GM19025 (cell line): ENCODE measurements around the gene AP5B1.

Experiments used
- ATAC-seq: cut with Tn5 transposase; IDR thresholded peaks from one replicate; pipeline ENCODE4 v1.9.1; 2021; ENCODE audit warnings: mild to moderate bottlenecking, low read depth, moderate library complexity; ENCODE audit not compliant: unreplicated experiment

Gene AP5B1, protein sequence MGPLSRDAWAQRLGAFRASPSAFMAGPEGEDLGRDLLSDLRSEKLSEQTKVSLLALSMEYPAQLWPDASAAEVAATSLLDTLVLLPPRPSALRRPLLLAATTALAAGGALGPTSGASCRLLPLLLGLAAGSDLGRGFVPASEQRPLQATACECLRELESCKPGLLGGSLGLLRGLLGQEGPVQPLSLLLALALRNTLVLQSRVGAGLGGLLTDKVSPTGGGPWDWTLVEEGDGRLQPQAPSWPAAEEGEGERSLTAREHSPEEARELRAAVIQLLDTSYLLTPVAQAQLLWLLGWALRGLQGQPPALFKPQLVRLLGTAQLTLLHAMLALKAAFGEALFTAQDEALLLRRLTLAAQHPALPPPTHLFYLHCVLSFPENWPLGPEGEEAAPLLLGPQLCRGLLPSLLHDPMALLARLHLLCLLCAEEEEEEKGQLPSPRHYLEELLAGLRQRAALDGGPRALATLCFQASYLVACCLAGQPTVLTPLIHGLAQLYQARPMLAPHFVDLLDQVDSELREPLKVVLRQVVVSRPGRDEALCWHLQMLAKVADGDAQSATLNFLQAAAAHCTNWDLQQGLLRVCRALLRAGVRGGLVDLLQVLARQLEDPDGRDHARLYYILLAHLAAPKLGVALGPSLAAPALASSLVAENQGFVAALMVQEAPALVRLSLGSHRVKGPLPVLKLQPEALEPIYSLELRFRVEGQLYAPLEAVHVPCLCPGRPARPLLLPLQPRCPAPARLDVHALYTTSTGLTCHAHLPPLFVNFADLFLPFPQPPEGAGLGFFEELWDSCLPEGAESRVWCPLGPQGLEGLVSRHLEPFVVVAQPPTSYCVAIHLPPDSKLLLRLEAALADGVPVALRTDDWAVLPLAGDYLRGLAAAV

DNA sequence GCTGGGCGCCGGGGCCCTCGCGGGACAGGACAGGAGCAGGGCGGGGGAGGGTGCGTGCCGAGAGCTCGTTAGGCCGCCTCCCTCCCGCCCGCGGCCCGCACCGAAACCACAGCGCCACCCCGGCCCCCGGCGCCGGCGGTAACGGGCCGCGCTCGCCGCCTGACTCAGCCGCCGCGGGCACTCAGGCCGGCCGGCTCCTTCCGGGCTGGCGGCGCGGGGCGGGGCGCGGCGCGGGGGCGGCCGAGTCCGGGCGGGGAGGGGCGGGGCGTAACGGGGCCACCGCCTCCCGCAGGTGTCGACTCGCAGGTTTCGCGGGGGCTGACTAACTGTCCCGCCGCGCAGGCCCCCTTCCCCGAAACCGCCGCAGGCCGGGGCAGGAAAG lies at the start of gene AP5B1:
TSS of gene AP5B1 (minus strand) at position 207 of the 382 bp plus-strand sequence. CDS start 385 bp downstream, outside the sequence.
- peak; percentile 60 for ATAC-seq

DNA sequence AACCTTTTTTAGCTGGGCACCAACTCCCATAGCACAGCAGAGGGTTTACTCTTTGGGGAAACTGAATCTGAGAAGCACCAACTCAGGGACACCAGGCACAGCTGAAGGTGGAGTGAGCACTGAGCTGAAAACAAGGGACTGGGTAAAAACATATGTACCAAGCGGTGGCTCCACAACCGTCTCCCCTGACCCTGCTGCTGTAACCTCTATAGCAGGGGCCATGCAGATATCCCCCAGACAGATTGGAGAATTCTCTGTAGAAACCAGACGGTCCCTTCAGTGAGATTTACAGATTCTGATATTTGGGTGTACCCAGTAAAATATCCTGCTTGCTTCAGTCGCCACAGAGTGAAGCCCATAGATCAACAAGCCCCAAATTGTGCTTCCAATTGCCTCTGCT lies 48.7 kb upstream of the AP5B1 start:
- ATAC-seq = no peak

DNA sequence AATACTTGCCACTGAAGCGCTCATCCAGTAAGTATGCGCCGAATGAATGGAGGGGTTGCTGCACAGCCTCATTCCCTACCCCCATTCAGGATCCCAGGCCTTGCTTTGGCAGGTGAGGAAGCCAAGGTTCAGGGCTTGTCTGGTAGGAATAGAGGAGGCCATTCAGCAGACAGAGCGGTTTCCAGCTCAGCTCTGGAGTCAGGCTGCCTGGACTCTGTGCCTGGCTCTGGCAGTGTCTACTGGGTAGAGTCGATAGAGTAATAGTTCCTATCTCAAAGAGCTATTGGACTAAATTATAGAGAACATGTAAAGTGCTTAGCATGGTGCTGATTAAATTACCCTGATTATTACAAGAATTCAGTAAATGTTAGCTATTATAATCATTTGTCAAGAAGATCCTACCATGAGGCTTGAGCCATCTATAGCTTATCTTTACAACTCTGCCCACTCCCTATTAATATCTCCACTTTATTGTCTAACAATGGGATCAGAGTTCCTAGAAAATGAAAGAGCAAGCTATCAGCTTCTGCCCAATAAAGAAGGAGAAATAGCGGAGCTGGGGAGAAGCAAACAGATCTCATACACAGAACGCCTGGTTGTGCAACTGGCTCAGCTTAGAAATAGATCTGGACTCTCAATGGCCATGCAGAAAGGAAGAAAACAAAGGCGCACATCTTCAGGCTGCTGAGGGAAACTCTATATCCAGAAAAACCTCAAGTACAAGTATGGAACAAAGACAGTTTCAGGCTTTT lies 46.4 kb upstream of the AP5B1 start:
- no peak for ATAC-seq

DNA sequence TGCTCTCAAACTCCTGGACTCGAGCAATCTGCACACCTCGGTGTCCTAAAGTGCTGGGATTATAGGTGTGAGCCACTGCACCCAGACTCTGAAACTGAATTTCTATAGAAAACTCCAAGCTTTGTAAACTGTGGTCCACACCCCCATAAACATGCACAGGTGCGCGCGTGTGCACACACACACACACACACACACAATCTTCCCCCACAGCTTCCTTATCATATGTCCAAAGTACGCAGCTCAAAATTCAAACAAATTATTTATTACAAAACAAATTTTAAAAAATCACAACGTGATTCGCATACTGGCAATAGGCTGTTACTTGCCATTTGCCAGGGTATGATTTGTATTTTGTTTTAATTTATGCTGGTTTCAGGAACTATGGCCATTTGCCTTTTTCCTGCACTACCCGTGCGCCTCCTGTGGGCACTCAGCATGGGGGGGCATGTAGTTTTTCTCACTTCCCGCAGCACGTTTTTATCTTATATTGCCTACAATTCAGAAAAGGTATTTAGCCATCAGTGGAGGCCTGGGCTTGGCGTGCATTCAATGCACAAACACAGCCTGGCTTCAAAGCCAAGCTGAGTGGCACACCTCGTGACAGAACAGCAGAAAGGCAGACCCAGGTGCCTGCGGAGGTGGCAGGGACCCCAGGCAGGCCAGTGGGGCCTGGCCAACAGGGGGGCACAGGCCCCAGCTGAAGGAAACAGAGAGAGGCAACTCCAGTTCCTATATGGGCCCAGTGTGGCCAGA lies 42.2 kb upstream of the AP5B1 start:
- ATAC-seq = no peak

DNA sequence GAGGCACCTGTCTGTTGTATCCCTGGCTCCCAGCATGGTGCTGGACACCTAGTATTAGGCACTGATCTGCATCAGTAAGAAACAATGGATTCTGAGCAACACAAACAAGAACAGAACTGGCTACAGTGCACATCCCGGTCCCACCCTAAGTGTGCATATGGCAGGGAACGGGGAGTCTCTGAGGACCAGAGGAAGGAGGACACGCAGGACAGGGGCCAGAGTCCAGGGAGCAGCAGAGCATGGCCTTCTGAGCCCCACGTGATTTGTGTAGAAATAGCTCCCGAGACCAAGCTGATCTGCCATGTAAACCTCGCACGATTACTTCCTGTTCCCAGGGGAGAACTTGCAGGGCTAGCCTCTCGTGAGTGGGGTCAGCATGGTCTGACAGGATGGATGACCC lies 40.3 kb upstream of the AP5B1 start:
- no peak for ATAC-seq

DNA sequence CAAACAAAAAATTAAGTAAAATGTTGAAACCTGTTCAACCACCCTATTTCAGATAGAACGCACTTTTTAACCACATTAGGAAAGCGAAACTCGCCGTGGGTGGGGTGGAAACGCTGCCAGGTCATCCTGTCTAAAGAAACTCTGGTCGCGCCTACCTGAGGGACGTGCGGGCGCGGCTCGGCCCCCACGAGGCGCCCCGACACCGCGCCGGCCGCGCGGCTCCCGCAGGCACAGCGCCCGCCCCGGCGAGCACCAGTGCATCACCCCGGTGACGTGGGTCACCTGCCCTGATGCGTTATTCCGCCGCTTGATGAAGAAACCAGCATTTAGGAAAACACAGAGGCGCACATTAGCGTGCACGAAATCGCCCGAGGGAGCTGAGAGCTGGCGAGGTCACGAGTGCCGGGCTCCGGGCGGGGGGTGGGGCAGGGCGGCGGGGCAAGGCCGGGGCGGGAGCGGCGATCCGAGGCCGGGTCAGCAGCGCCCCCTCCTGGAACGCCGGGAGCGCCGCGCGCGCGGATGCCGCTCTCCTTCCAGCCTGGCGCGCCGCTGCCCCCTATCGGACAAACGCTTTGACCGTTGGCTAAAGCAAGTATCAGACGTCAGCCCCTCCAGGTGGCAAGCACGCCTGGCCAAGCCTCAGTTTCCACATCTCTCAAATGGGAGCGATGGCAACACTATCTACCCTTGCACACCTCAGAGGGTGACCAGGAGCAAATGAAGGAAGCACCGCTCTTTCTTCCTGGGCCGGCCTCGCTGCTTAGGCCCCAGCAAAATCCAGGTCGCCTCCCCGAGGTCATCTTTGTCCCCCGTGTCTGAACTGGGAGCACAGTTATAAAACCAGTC lies 37.3 kb upstream of the AP5B1 start:
- ATAC-seq = peak; percentile 78

DNA sequence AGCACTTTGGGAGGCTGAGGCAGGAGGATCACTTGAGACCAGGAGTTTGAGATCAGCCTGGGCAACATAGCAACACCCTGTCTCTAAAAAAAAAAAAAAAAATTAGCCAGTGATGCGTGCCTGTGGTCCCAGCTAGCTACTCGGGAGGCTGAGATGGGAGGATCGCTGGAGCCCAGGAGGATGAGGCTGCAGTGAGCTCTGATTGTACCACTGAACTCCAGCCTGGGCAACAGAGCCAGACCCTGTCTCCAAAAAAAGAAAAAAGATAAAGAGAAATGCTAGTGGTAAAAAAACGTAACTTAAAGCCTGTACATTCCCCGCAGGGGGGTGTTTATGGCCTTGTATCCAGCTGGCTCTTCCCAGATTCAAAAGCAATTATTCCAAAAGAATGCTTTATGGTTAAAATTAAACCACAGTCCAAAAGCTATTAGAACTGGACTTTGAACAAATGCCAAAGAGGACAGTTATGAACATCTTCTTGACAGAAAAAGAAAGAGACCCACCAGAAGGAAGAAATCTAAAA lies 36.6 kb upstream of the AP5B1 start:
- no peak for ATAC-seq

DNA sequence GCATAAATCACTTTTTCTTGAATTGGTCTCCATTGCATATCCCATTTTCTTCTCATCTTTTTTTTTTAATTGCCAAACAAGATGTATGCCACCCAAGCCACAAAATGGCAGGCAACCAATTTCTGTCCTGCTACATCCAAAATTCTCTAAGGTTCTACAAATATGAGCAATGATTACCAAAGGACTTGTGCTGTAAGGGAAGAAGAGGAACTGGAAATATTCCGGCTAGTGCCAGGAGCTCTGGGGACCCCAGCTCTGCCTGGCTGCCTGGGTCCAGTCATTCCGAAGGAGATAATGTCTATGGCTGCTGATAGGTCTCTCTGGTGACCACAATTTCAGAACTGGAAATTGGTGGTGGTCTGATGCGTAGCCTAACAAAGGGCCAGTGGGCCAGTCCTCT lies 35.9 kb upstream of the AP5B1 start:
- ATAC-seq = no peak

DNA sequence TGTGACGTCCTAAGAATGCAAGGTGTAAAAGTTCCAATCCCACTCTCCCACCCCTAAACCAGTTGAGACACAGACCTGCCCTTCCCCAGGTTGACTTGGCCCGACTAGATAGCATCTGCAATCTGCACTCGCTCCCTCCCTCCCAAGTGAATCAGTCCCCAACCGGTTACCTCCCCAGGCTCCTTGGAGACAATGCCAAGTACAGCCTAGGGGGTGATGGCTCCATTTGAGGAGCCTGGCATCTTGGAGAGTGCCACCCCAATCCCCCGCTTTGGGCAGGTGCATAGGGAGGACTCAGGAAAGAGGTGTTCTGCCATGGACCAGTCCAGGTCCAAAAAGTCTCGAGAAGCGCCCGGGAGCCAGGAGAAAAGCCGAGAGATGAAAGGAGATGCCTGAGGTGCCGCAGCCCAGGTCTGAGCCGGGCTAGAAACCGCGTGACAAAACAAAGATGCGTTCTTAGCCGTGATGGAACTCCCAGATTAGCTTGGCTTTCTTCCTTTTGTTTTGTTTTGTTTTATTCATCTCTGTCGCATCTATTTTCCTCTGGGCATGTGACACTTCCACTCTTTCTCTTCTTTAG lies 34.3 kb upstream of the AP5B1 start:
- ATAC-seq = no peak

DNA sequence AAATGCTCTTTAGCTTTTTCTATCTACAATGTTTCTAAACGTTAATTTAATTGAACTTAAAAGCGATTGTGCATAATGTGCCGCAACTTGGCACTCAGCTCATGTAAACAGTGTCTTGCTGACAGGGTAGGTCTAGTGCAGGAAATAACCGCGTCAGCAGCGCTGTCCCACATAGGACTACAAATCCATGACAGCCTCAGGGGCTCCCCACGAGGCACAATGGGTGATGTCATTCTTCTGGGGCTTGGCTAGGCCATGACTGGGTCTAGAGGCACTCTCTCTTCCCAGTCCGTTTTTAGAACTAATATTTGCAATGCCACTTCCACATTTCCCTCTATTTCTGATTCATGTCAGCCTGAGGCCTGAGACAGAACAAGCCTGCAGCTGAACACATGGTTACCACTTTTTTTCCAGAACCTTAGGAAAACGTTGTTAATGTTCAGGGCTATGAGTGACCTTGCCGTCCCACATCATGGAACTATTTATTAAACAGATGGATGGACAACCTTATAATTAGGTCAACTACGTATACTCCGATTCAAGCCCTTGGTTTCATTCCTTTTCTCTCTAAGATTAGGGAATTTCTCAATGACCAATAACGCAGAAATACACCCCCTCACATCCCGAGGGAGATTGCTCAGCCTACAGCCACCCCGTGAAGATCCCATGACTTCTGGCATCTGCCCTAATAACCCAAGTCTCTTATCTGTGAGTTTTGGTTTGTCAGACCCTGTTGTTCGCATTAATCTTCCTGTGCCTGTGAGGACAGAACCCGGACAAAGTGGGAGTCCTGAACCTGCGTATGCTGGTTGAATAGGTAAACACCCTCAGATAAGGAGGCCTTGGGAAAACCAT lies 33.6 kb upstream of the AP5B1 start:
- ATAC-seq = no peak

DNA sequence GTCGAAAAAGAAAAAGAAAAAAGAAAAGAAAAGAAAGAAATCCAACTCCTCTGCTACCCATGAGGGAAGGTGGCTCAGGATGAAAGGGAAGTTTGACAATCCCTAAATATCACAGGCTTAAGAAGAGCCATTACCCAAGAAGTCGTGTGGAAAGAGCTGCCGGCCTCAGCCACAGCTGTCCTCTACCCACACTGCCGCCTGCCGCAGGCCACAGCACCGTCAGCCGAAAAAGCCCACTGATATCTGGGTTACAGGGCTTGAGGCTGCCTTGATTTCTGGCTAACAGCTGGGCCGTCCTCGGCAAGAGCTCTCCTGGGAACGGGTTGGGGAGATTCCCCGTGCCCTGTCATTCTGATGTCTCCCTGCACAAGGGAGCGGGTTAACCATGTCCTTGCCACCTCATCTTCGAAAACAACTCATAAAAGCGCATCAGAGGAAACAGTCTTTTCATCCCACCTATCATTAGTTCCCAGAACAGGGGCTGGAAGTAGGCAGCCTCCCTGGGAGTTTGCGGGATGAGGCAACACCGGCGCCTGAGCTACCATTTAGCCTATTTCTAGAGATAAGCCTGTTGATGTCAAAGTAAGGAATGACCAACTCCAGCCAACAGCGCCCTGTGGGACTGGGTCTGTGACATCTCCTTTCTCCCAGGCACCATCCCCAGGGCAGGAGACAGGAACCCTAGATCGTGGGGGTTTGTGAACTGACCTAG lies 31.1 kb upstream of the AP5B1 start:
- ATAC-seq = no peak

DNA sequence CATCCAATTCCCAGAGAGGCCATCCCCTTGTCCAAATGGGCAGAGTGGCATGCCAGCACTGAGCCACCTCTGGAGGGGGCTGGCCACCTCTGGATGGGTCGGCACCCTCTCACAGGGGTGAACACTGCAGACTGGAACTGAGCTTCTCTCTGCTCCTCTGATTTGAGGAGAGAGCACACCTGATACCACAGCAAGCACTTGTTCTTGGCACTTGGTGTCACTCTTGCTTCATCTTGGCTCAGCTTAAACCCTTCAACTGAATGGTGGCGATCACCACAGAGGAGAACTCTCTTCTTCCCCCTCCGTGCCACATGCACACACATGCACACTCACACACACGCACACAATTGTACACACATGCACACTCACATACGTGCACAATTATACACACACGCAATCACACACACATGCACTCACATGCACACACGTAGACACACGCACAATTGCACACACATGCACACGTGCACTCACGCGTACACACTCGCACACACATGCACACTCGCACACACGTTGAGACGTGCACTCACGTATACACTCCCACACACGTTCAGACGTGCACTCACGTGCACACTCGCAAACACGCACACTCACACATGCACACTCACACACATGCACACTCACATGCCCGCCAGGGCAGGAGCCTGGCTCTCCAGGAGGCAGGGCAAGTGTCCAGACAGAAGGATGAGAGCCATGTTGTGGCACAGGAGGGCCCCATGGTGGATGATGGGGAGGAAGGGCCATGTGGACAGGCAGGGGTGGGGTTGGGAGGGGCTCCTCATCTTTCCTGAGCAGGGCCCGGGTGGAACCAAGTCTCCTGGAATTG lies 29.5 kb upstream of the AP5B1 start:
- ATAC-seq = no peak

DNA sequence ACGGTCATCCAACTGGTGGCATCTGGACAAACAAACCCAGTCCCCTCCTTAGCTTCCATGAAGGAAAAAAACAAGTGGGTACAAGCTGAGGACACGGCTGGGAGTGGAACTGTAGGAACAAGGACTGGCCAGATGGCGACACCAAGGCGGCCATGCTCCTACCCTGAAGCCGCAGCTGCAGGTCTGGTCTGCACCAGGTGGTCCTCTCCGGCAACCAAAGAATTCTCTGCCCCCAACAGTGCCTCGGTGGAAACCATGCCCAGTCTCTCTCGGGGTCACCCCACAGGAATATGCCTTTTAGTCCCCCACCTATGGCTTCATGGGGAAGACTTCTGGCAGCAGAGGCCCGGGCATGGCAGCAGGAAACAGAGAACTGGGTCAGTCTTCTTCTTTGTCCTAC lies 28.7 kb upstream of the AP5B1 start:
- ATAC-seq = no peak

DNA sequence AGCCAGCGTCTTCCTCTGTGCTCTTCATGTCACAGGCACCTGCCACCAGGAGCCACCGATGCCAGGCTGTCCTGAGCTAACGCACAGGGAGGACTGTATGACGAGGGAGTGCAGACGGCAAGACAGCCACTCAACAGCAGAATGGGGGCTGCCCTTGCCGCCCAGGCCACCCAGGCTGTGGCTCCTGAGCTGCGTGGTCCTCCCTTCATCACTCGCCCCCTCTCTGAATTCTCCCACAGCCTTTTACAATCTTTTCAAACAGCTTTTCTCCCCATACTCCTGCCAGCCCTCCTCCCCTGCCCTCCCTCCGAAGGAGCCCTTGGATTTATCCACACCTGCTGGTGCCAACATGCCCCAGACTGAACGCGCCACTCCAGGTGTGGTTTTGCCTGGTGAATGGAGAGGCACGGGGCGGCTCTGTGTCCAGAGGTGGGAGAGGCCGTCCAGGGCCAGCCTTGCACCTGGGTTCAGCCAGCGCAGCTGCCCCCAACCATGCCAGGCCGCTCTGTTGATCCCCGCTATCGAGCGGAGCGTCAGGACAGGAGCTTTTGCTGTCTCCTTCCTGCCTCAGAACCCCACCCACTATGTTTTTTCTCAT lies 28.1 kb upstream of the AP5B1 start:
- ATAC-seq = no peak

DNA sequence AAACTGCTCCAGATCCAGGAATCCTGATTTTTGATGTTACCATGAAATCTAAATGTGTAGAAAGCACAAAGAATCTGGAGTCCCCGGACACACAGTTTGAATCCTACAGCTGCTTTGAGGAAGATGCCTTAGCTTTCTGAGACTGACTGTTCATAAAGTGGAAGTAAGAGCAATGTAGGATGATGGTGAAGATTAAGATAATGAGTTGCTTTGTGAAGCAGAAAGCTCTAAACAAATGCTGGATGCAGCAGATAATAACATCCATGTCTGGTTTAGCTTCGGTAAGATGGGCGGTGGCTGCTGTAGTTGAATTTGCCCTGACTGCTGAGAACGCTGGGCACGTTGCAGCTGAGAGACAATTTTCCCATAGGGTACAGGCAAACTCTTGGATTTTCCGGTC lies 26.2 kb upstream of the AP5B1 start:
- ATAC-seq = no peak
